Gastrocnemius medialis (tissue), 4 donors: ENCODE measurements around the gene TRIM29.

Experiments used
- POLR2A ChIP-seq, 2 donors: fragments of 450-650 bp; IDR thresholded peaks; one replicate each; pipeline ENCODE4 v1.6.1; 2017; ENCODE audit warnings: antibody characterized with exemption in 2 of 2, mild to moderate bottlenecking in 2 of 2, moderate library complexity in 2 of 2
- TF ChIP-seq, protein P1 (sequence below), 5 experiments: fragments of 450-650 bp in 3 of 5; fragments of 200-600 bp in 2 of 5; sonication (generic) in 2 of 5; IDR thresholded peaks in 4 of 5; conservative IDR thresholded peaks in 1 of 5; 1 replicate in 4 of 5; 2 replicates in 1 of 5; pipeline ENCODE4 v1.5.1; 2016 to 2019; ENCODE audit warnings: antibody characterized with exemption in 5 of 5, mild to moderate bottlenecking in 3 of 5, moderate library complexity in 3 of 5

- TF ChIP-seq, protein P1, sequence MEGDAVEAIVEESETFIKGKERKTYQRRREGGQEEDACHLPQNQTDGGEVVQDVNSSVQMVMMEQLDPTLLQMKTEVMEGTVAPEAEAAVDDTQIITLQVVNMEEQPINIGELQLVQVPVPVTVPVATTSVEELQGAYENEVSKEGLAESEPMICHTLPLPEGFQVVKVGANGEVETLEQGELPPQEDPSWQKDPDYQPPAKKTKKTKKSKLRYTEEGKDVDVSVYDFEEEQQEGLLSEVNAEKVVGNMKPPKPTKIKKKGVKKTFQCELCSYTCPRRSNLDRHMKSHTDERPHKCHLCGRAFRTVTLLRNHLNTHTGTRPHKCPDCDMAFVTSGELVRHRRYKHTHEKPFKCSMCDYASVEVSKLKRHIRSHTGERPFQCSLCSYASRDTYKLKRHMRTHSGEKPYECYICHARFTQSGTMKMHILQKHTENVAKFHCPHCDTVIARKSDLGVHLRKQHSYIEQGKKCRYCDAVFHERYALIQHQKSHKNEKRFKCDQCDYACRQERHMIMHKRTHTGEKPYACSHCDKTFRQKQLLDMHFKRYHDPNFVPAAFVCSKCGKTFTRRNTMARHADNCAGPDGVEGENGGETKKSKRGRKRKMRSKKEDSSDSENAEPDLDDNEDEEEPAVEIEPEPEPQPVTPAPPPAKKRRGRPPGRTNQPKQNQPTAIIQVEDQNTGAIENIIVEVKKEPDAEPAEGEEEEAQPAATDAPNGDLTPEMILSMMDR (IDR thresholded peaks at IDR 0.05 in 4 of 5, conservative IDR thresholded peaks at IDR 0.05 in 1 of 5), result no peak
- no peak for TF ChIP-seq POLR2A (IDR thresholded peaks at IDR 0.05)
Observed at GRCh38 chr11:120185706-120186455, 48.0 kb upstream of the TRIM29 start.
